K562 (cell line): ENCODE results near the gene CR2.

ENCODE experiments used
- CTCF ChIP-seq, 3 experiments: IDR thresholded peaks in 2 of 3; conservative IDR thresholded peaks in 1 of 3; 2 replicates each; pipeline ENCODE4 v1.5.1; 2011 to 2012; ENCODE audit warnings: low read length in 3 of 3, mild to moderate bottlenecking in 3 of 3, control low read depth in 2 of 3, improper control_type of control experiment in 1 of 3, inconsistent platforms in 1 of 3, low read depth in 1 of 3, mixed read lengths in 1 of 3, moderate library complexity in 1 of 3; ENCODE audit not compliant: insufficient read depth in 2 of 3
- EP300 ChIP-seq: IDR thresholded peaks from 2 replicates; pipeline ENCODE4 v1.6.1; 2012; ENCODE audit warnings: low read length, improper control_type of control experiment
- FOXP1 ChIP-seq: sonication (generic); formaldehyde crosslinking; IDR thresholded peaks from 2 replicates; pipeline ENCODE4 v1.8.0; 2022; ENCODE audit warnings: mild to moderate bottlenecking, missing genetic modification reagents
- NFIC ChIP-seq: fragments of 450-650 bp; IDR thresholded peaks from 2 replicates; pipeline ENCODE4 v1.6.1; 2017; ENCODE audit warnings: mild to moderate bottlenecking, inconsistent platforms
- U2AF1 ChIP-seq: fragments of 200-400 bp; formaldehyde crosslinking; optimal IDR thresholded peaks from 2 replicates; pipeline ENCODE3; 2017; ENCODE audit warnings: mild to moderate bottlenecking, low read depth, low read length, moderate library complexity
- TF ChIP-seq, protein P1 (sequence below): fragments of 250-450 bp; sonication (Bioruptor Pico); IDR thresholded peaks from 2 replicates; pipeline ENCODE4 v1.8.0; 2022; ENCODE audit warnings: inconsistent platforms, mild to moderate bottlenecking, moderate library complexity, borderline replicate concordance
- TF ChIP-seq, protein P2 (sequence below): fragments of 450-650 bp; formaldehyde crosslinking; IDR thresholded peaks from 2 replicates; pipeline ENCODE4 v1.4.0; 2022; ENCODE audit warnings: mild to moderate bottlenecking, moderate library complexity
- TF ChIP-seq, protein P3 (sequence below): fragments of 250-450 bp; sonication (Bioruptor Pico); IDR thresholded peaks from 2 replicates; pipeline ENCODE4 v1.5.0; 2021

DNA sequence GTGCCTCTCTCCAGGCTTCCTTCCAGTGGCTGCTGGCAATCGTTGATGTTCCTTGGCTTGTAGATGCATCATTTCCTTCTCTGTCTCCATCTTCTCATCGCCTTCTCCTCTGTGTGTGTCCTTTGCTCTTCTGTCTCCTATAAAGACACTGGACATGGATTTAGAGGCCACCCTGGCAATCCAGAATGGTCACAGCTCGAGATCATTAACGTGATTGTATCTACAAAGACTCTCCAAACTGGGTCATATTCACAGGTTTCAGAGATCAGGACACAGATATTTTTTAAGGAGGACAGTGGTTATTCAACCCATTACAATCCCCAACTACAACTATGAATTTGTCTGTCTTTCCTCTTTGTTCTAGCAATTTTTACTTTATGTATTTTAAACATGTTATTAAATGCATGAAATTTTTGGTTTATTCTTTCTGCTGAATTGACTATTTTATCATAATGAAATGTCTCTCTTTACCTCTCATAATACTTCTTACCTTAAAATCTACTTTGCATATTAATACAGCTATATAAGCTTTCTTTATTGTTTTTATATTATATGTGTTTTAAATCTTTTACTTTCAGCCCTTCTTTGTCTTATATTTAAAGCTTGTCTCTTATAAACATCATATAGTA is 64.6 kb downstream of the CR2 start:
- TF ChIP-seq, protein P1, sequence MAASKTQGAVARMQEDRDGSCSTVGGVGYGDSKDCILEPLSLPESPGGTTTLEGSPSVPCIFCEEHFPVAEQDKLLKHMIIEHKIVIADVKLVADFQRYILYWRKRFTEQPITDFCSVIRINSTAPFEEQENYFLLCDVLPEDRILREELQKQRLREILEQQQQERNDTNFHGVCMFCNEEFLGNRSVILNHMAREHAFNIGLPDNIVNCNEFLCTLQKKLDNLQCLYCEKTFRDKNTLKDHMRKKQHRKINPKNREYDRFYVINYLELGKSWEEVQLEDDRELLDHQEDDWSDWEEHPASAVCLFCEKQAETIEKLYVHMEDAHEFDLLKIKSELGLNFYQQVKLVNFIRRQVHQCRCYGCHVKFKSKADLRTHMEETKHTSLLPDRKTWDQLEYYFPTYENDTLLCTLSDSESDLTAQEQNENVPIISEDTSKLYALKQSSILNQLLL (CRISPR knock-in tag), result no peak
- TF ChIP-seq EP300 (no peak), U2AF1 (no peak), FOXP1 (CRISPR knock-in tag) (no peak), CTCF (IDR thresholded peaks at IDR 0.05 in 2 of 3, conservative IDR thresholded peaks at IDR 0.05 in 1 of 3; ENCODE audit: insufficient read depth in 2 of 3, low read depth in 1 of 3, low read length in 3 of 3) (no peak), NFIC (no peak)
- TF ChIP-seq, protein P2, sequence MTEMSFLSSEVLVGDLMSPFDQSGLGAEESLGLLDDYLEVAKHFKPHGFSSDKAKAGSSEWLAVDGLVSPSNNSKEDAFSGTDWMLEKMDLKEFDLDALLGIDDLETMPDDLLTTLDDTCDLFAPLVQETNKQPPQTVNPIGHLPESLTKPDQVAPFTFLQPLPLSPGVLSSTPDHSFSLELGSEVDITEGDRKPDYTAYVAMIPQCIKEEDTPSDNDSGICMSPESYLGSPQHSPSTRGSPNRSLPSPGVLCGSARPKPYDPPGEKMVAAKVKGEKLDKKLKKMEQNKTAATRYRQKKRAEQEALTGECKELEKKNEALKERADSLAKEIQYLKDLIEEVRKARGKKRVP, result no peak
- TF ChIP-seq, protein P3, sequence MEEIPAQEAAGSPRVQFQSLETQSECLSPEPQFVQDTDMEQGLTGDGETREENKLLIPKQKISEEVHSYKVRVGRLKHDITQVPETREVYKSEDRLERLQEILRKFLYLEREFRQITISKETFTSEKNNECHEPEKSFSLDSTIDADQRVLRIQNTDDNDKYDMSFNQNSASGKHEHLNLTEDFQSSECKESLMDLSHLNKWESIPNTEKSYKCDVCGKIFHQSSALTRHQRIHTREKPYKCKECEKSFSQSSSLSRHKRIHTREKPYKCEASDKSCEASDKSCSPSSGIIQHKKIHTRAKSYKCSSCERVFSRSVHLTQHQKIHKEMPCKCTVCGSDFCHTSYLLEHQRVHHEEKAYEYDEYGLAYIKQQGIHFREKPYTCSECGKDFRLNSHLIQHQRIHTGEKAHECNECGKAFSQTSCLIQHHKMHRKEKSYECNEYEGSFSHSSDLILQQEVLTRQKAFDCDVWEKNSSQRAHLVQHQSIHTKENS (CRISPR knock-in tag), result no peak
